ENCODE data around the gene TMC1.

DNA sequence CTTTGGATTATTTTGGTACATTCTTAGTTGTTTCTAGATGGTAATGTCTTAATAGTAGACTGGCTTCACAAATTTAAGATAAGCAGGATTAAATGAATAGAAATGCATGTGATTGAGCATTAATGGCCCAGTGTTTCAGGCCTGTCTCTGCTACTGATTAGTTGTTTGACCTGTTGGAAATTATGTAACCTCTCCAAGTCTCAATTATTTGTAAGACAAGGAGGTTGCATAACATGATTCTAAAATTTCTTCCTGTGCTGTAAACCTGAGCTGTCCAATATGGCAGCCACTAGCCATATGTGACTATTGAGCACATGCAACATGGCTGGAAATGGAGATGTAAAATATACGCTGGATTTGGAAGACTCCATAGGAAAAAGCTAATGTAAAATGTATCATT, 333.9 kb downstream of the TMC1 start:
- TF ChIP-seq, protein P1, sequence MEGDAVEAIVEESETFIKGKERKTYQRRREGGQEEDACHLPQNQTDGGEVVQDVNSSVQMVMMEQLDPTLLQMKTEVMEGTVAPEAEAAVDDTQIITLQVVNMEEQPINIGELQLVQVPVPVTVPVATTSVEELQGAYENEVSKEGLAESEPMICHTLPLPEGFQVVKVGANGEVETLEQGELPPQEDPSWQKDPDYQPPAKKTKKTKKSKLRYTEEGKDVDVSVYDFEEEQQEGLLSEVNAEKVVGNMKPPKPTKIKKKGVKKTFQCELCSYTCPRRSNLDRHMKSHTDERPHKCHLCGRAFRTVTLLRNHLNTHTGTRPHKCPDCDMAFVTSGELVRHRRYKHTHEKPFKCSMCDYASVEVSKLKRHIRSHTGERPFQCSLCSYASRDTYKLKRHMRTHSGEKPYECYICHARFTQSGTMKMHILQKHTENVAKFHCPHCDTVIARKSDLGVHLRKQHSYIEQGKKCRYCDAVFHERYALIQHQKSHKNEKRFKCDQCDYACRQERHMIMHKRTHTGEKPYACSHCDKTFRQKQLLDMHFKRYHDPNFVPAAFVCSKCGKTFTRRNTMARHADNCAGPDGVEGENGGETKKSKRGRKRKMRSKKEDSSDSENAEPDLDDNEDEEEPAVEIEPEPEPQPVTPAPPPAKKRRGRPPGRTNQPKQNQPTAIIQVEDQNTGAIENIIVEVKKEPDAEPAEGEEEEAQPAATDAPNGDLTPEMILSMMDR (IDR thresholded peaks at IDR 0.05) = no peak
- TF ChIP-seq POLR2AphosphoS5 (IDR thresholded peaks at IDR 0.05; ENCODE audit: low read depth, low read length) = no peak

Measured in Panc1 (cell line).